Measurements from ENCODE around the gene RNF214.

- no peak for TF ChIP-seq CTCF (IDR thresholded peaks at IDR 0.05; ENCODE audit: borderline replicate concordance, extremely low read depth, low read length, poor library complexity, severe bottlenecking)
- no peak for TF ChIP-seq EZH2 (IDR thresholded peaks at IDR 0.05; ENCODE audit: borderline replicate concordance, low read depth, low read length, severe bottlenecking)
Observed at GRCh38 chr11:117185736-117186430, 46.6 kb upstream of the RNF214 start.
